Activated CD4-positive, alpha-beta T cell treated with anti-CD3 and anti-CD28 coated beads for 48 hours (primary cell): ENCODE data around the gene HRG.

Experiments
- DNase-seq: peaks from one replicate; pipeline ENCODE4 v3.0.0-alpha.2; 2020

HRG gene

DNA sequence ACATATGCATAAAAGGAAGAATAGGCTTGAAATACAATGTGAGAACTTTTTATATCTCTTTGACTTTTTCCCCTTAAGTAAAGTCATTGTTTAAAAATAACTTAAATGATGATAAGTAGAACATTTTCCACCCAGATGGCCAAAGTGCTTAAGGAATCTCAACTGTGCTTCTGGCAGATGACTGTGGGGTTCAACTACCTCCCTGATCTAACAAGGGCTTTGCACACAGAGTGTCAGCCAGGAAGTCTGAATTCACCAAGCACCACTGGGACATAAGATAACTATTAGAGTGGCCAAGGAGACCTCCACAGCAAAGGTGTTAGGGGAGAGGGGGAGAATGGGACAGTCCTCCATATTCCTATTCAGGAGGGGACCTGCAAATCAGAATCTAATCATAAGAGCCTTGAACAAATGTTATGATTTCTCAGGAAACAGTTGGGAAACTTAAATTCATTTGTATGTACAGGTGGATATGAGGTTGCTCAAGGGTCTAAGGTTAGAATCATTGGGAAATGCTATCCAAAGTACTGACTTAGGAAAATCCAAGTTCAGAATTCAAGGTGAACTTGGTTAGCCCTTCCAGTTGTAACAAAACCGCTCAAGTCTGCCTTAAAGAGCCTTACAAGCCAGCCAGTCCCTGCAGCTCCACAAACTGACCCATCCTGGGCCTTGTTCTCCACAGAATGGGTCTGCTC, 25.9 kb upstream of the HRG start, which contains the start of gene FETUB:
TSS of gene FETUB (plus strand) at position 622 of the 695 bp plus-strand sequence. CDS start at position 684, 62 bp downstream.
- no peak for DNase-seq

DNA sequence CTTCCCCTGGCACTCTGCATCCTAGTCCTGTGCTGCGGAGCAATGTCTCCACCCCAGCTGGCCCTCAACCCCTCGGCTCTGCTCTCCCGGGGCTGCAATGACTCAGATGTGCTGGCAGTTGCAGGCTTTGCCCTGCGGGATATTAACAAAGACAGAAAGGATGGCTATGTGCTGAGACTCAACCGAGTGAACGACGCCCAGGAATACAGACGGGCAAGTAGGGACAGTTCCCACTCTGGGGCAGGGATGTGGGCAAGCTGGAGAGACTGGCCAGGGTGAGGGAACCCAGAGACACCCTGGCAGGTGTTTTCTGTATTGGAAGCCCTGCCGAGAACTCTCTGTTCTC, 25.4 kb upstream of the HRG start:
- no peak for DNase-seq

DNA sequence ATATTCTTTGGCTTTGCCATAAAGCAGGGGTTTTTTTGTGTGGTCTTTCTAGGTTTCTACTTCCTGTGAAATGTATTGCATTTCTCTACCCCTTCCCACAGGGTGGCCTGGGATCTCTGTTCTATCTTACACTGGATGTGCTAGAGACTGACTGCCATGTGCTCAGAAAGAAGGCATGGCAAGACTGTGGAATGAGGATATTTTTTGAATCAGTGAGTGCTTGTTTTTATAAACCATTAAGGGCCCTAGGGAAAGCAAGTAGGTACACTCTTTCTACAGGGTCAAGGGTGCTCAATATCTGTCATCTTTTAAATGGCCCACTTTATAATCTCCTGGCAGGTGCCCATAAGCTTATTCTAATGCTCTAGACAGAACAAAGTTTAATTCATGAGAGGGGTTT, 24.9 kb upstream of the HRG start:
- DNase-seq = no peak

DNA sequence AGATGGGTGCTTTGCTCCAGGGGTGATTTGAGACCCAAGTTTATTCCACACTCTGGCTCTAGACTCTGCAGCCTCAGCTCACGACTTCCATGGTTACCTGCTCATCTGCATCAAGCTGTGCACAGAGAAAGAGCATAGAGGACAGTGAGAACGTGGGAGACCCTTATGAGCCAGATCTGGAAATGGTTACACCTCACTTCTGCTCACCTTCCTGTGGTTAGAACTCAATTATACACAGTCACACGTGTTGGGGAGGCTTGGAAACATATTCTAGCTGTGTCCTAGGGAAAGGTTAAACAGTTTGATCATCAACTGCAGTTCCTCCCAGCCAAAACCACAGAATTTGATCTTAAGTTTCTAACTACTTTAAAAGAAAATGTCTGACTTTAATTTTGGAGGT, 23.8 kb upstream of the HRG start:
- peak; percentile 5 for DNase-seq

DNA sequence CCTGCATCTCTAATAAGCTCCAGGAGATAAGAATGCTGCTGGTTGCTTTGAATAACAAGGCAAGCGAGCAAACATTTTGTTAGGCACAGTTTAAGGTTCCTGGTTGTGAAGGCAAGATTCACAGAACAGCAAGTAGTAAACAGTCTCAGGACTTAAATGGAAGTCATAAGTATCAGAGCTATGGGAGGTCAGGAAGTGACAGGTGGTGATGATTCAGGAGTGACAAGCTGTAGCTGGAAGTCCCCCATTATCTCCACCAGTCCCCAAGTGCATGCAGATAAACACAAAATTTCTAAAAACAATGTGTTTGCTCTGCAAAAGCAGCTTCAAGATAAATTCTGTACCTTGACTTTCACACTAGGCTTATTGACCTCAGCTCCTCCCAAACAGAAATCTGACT, 22.3 kb upstream of the HRG start:
- DNase-seq = peak; percentile 15

DNA sequence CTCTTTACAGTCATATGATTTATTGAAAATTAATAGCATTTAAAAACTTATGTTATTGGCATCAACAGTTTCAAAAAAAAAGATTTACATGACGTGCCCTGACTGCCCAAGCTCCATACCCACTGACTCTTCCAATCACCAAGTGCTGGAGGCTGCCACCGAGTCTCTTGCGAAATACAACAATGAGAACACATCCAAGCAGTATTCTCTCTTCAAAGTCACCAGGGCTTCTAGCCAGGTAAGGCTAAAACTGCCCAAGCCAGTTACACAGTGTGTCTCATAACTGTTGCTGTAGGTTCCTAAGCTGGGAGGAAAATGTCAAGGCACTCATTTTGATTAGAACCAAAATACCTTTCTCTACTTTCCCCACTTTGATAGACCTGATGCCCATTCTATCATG, 21.1 kb upstream of the HRG start:
- no peak for DNase-seq

DNA sequence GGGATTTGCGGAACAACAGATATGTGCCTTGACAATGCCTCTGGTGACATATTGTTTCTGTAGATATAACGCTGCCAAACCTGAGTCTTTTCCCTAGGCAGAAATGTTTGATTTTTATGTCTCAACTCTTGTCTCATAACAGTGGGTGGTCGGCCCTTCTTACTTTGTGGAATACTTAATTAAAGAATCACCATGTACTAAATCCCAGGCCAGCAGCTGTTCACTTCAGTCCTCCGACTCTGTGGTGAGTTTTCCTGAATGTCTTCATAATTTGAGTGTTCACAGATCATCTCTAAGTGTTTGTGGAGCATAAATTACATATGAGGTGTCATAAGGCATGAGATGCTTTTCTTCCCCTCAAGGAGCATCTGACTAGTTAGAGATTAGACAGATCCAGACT, 19.7 kb upstream of the HRG start:
- DNase-seq = no peak

DNA sequence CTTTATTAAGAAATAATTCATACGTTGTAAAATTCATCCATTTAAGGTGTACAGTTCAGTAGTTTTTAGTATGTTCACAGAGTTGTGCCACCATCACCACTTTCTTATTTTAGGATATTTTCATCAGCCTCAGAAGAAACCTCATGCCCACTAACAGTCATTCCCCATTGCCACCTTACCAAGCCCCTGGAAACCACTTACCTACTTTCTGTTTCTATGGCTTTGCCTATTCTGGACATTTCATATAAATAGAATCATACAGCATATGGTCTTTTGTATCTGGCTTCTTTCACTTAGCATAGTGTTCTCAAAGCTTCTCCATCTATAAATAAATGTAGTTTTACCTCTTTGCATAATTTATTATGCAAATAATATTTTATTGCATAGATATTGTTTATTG, 19.0 kb upstream of the HRG start:
- DNase-seq = no peak

DNA sequence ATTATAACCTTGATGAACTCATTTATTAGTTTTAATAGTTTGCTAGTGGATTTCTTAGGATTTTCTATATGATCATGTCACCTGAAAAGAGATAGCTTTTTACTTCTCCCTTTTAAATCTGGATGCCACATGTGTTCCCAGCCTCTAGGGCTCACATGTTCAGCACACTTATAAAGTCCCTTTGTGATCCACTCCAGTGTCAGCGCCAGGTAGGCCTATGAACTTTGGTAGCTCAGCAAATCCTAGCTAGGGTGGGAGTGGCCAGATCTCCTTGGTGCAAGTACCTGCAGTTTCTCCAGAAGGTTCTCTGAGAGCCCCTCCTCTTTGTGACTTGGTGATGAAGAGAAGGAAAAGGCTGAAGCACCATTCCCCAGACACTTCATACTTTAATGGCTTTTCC, 17.0 kb upstream of the HRG start:
- DNase-seq = no peak

DNA sequence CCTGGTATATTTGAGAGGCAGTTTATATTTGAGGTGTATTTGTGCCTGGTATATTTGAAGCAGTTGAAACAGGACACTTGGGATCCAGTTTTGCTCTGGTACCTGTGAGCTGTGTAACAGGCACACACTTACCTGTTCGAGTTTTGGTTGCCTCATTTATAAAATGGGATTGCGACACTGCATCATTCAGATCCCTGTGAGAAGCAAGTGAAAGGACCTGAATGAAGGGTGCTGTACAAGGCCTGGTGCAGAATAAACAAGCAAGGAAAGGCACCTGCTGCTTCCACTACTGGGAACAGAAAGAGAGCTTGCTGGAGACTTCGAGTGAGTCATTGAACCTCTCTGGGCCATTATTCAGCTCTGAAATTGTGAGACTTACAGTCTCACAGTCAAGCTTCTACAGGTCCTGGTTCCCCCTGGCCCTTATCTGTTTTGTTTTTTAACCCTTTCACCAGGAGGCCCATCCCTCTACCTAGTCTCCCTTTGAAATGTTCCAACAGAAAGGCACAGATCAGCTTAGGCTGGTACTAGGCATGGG, 14.1 kb upstream of the HRG start:
- no peak for DNase-seq

DNA sequence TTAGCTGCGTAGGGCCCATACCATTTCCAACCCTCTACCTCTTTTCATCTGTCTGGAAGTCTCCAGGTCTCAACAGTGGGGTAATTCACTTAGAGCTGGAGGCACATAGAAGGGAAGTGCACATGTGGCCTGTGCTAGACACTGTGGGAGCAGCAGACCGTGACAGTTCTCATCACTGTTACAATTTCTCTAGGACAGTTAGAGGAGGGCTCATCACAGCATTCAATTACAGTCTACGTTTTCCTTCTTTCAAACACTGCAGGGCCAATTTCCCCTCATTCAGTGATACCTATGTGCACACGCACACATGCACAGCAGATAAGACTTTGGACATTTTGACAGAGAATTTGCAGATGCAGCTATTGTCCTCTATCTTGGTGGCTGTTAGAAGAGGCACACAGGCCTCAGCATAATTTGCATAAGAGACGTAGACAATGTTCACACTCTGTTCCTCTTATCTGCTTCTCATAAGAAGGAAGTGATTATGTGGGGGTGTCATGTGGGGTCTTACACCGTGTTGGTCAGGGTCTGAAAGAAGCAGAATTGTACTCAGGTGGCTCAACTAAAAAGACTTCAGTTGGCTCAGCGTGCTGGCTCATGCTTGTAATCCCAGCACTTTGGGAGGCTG, 12.6 kb upstream of the HRG start:
- DNase-seq = no peak

DNA sequence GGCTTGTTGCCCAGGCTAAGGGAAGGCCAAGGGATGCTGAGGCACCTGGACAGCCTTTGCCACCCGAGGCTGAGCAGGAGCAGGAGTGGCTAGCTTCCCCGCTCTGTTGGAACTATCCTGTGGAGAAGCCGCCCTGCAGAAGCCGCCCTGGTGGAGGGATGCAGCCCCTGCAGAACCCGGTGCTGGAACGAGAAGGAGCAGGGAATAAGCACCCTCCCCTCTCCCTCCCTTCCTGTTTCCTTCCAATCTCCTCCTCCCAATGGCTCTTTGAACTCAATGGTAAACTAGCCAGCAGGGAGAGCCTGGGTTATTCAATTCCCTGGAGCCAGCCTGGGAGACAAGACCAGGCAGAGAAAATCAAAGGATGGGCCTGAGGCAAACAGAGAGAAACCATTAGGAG, 11.8 kb upstream of the HRG start:
- DNase-seq = no peak

DNA sequence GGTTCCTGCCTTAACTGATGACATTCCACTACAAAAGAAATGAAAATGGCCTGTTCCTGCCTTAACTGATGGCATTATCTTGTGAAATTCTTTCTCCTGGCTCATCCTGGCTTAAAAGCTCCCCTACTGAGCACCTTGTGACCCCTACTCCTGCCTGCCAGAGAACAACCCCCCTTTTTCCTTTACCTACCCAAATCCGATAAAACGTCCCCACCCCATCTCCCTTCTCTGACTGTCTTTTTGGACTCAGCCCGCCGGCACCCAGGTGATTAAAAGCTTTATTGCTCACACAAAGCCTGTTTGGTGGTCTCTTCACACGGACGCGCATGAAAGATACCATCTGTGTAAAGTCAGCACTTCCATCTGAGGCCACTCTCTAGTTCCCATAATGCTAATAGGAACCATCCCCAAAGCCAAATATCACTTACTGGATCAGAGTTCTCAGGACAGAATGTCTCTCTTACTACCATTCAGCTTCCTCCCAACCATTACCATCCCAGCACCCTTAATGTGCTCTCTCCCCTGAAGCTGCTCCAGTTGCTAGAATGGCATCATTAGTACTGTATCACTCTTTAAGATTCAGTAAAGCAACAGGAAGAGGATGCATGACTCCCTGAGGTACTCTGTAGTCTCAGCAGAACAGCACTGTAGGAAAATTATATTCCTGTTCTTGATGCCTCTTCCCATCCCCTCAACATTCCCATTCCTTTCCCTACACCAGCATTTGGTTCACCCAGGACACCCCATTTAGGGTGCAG, 2.3 kb upstream of the HRG start:
- no peak for DNase-seq

DNA sequence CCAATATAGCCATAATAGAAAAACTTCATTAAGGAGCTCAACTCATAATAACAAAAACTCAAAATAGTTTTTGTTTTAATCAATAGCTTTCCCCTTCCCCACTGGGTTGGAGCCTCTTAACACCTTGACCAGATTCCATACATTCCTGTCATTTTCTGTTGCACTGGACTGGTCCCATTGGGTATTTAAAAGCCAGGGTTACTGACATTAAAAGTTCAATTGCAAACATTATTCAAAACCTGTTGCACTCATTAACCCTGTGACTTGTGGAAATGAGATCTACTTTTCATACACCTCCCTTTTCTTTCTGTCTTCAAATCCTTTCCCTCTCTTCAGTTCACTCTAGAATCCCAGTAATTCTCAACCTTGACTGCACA, 1.7 kb upstream of the HRG start:
- no peak for DNase-seq

DNA sequence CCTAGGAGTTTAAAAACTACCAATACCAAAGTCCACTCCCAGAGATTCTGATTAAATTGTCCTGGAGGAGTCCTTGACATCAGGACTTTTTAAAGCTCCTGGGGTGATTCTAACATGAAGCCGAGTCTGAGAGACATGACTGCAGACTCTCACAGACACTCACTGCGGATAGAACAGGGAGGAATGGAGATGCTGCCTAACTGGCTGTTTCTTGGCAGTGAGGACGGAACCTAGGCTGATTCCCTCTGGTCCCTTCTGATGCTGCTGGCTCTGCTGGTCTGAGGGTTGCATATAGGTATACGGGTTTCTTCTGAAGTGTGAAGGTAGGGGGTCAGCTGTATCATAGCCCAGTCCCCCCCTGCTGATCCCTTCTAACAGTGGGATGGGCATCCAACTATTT, 1.3 kb upstream of the HRG start:
- no peak for DNase-seq

DNA sequence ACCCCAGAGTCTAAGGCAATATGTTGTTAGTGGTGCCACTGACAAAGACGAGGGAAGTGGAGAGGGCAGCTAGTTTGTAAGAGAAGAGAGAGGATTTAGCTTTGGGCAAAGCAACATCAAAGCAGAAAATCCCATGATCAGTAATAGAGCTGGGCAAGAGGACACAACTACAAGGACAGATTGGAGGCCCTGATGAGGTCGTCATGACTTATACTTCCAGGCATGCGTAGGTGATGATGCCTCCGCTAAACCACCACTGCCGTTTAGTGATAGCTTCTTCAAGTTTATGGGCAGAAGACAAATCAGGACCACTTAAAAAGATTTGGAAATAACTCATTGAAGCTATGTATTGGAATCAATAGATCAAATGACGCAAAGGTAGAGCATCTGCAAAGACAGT, 2.6 kb downstream of the HRG start:
- no peak for DNase-seq

DNA sequence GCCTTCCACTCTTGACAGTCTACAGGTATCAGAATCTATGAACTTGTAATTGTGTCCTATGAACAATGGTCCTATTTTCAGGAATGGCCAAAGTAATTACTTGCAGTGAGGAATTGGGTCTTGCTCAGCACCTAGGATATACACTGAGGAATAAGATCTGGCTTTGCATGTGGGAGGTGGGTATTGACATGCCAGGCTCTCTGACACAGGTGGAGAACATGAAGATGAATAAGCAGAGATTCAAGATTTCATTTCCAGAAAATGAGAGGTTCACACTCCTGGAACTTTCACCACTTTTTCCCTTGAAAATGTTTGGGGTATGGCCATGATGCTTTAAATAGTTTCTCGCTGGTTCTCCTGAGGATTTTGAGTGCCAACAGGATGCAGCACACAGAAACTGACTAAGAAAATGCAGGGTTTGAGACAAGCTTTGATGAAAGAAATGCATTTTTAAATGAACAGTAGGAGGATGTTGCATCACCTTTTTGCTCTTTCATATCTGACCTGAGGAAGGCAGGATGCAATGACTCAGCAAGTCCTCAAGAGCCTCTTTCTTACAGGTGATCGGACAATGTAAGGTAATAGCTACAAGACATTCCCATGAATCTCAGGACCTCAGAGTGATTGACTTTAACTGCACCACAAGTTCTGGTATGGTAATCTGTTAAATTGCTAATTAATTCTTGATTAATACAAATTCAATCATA, 3.7 kb downstream of the HRG start:
- no peak for DNase-seq

DNA sequence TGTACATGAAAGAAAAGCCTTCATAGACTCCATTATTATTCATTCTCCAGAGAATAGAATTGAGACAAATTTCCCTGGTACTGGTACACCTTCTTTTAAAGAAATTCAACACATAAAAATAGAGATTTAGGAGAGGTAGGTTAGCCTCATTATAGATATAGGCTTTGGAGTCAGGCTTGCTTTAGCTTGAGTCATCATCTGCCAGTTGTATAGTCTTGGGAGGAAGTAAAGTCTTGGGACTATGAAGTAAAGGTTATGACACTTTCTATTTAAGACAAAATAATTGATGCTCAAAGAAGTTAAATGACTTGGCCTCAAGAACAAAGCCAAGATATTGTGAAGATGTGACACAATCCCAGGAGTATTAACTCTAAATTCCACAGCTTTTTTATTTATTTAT, 4.3 kb downstream of the HRG start:
- no peak for DNase-seq

DNA sequence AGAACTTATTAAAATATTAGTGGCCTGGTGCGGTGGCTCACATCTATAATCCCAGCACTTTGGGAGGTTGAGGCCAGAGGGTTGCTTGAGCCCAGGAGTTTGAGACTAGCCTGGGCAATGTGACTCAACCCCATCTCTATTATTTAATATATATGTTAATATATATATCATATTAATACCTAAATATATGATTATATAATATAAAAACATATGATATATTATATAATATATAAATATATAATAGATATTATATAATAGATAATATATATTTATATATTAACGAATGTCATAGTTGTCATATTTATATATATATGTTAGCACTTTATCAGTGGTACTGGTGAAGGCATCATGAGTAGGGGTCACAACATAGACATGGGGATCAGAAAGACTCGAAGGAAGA, 5.2 kb downstream of the HRG start:
- DNase-seq = no peak

DNA sequence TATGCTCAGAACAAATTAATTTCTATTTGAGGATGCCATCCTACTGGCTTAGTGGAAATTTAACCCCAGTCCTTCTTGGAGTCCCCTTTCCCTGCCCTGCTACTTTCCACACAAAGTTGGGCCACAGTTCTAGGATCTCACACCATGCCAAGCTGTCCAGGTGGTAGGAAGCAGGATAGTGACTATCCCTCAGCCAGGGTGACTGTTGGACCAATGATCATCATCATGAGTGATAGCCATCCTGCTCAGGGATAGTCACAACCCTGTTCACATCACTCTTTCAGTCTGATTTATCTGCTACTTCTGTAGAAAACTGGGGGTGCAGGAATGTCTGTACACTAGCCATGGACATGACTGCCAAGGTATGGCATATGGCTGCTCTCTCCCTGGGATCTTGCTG, 12.8 kb downstream of the HRG start:
- no peak for DNase-seq

DNA sequence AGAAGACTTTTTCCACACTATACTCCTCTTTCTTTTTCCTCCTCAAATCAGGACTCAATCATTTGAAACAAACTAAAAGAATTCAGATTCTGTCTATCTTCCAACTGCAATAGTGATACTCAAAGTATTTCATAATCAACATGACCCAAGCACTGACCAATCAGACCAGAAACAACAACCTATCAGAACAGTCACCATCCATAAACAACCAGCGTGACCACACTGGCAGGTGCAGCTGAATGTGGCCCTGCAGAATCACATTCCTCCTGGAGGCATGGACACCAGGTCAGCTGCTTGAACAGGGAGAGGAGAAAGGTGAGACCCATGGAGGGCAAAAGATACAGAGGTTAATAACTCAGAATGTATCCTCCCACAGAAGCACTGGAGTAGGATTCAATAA, 13.3 kb downstream of the HRG start:
- DNase-seq = no peak

DNA sequence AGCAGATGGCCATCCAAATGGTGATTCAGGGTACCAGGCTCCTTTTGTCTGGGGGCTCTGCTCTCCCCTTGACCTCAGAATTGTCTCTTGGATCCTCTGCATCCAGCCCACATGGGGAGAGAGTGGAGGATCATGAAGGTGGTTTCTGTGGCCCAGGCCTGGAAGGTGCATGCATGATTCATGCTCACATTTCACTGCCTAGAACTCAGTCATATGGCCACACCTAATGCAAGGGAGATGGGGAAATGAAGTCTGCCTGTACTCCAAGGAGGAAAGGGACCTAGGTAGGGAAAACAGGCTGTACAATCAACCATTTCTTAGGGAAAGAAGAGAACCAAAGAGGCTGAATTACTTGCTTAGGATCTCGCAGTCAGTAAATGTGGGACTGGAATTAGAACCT, 15.1 kb downstream of the HRG start:
- no peak for DNase-seq

DNA sequence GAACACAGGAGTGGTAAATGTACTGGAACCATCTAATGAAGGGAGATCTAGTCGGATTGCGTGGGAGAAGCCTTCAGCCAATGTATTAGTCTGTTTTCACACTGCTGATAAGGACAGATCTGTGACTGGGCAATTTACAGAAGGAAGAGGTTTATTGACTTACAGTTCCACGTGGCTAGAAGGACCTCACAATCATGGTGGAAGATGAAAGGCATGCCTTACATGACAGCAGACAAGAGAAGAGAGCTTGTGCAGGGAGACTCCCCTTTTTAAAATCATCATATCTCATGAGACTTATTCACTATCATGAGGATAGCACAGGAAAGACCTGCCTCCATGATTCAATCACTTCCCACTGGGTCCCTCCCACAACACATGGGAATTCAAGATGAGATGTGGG, 17.0 kb downstream of the HRG start:
- no peak for DNase-seq

DNA sequence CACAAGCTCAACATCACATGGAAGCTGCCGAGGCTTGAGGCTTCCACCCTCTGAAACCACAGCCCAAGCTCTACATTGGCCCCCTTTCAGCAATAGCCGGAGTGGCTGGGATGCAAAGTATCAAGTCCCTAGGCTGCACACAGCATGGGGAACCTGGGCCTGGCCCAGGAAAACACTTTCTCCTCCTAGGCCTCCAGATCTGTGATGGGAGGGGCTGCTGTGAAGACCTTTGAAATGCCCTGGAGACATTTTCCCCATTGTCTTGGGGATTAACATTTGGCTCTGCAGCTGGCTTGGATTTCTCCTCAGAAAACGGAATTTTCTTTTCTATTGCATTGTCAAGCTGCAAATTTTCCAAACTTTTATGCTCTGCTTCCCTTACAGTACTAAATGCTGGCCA, 18.2 kb downstream of the HRG start:
- no peak for DNase-seq
